ENCODE results near the gene CLMN.
"Not testable (repeated sequence)": the region's sequence is repeated elsewhere in the genome, so short reads cannot be mapped to it uniquely, and the experiment has no call there.

The CLMN gene

DNA sequence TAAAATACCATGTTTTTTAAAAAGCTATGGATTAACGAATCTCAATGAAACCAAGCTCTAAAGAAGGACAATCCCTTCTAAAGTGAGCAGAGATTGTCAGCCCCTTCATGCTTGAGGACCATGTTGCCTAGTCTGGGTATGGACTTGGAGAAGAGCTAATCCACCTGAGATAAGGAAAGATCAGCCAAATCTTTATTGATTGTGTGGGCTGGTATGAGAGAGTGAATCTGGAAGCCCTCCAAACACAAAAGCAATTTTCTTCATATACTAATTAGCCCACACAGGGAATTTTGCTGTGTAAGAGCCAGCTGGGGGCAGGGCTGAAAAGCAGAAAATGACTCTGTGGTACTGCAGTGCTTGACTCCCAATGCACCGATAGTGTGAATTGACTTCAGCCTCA, 115.0 kb downstream of the CLMN start:
- Histone ChIP-seq H3K4me1 (no peaks in the 10 kb centered on the region), H3K27me3 (no peaks in the 10 kb centered on the region), H3K4me3 (ENCODE audit: low read depth, low read length) (no peak overlapping the region), H3K9me3 (no peaks in the 10 kb centered on the region), H3K36me3 (no peaks in the 10 kb centered on the region)
- DNase-seq, result no peak
- TF ChIP-seq CTCF (IDR thresholded peaks at IDR 0.05; ENCODE audit: low read depth, low read length), result no peak

- H3K4me1 ChIP-seq; DNase-seq; H3K36me3 ChIP-seq; H3K9me3 ChIP-seq; H3K4me3 ChIP-seq (ENCODE audit: low read depth, low read length); H3K27me3 ChIP-seq: not testable (repeated sequence)
Measured at GRCh38 chr14:95201745-95202144, 118.0 kb downstream of the CLMN start.

- Histone ChIP-seq H3K4me3 (ENCODE audit: low read depth, low read length) (no peak overlapping the region), H3K36me3 (no peaks in the 10 kb centered on the region), H3K4me1 (no peaks in the 10 kb centered on the region), H3K27me3 (no peaks in the 10 kb centered on the region), H3K9me3 (no peaks in the 10 kb centered on the region)
- DNase-seq, result no peak
- TF ChIP-seq CTCF (IDR thresholded peaks at IDR 0.05; ENCODE audit: low read depth, low read length), result no peak
Measured at GRCh38 chr14:95200404-95200803, 119.3 kb downstream of the CLMN start.

DNA sequence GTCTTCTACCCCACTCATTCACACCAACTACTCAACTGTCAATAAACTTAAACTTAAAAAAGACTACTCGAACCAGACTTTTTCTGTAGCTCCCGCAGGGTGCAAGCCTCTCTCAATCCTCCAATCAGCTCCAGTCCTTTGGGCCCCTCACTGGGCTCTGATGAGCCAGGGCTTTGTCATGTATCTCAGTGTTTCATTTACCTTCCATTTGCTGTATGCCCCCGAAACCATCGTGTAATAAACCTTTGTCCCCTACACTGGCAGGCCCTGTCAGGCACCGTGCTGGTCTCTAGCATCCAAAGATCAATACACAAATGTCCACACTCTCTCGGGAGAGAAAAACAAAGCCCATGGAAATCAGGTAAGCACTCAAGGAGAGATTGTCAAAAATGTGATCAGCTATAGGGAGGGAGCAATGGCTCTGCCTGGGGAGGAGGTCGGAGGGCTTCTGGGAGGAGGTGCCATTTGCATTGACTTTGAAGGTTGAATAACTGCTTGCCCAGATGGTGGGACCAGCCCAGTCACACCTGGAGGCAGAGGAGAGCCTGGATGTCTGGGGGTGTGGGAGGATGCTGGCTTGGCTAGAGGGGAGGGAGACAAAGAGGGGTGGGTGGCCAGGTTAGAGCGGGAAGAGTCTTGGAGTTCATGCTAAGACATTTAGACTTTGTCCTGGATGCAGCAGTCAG, 120.3 kb downstream of the CLMN start:
- no peak overlapping the region for H3K4me3 ChIP-seq (ENCODE audit: low read depth, low read length)

DNA sequence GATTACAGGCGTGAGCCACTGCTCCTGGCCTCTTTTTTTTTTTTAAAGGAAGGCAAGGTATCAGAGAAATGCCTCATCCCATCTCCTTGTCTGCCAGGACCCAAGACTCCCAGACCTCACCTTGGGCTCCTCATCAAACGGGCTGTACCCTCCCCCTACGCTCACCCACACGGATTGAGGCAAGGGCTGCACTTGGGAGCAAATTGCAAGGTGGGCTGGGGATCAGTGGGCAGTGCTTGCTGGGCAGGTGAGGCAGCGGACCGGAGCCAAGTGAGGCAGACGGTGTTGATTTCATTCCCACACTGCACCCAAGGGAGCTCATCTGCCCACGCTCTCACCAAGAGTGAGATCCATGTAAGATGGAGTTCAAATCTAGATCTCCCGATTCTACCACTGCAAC, 121.4 kb downstream of the CLMN start:
- DNase-seq, result no peak
- no peaks in the 10 kb centered on the region for H3K4me1 ChIP-seq
- TF ChIP-seq CTCF (IDR thresholded peaks at IDR 0.05; ENCODE audit: low read depth, low read length), result no peak

More for the DNA sequence above, 120.3 kb downstream of the CLMN start:
- Histone ChIP-seq H3K27me3 (no peaks in the 10 kb centered on the region), H3K9me3 (no peaks in the 10 kb centered on the region), H3K4me1 (no peaks in the 10 kb centered on the region), H3K36me3 (no peaks in the 10 kb centered on the region)
- TF ChIP-seq CTCF (IDR thresholded peaks at IDR 0.05; ENCODE audit: low read depth, low read length), result no peak
- no peak for DNase-seq

GRCh38 chr14:95197551-95197950, 122.2 kb downstream of the CLMN start:
- Histone ChIP-seq H3K4me3 (ENCODE audit: low read depth, low read length) (no peak overlapping the region), H3K36me3 (no peaks in the 10 kb centered on the region), H3K9me3 (no peaks in the 10 kb centered on the region), H3K4me1 (no peaks in the 10 kb centered on the region), H3K27me3 (no peaks in the 10 kb centered on the region)
- no peak for DNase-seq
- no peak for TF ChIP-seq CTCF (IDR thresholded peaks at IDR 0.05; ENCODE audit: low read depth, low read length)

More for the DNA sequence above, 121.4 kb downstream of the CLMN start:
- Histone ChIP-seq H3K27me3 (no peaks in the 10 kb centered on the region), H3K4me3 (ENCODE audit: low read depth, low read length) (no peak overlapping the region), H3K9me3 (no peaks in the 10 kb centered on the region), H3K36me3 (no peaks in the 10 kb centered on the region)
